GM19438 (cell line): ENCODE results near the gene MIR17HG.

Source experiments
- ATAC-seq: cut with Tn5 transposase; IDR thresholded peaks from one replicate; pipeline ENCODE4 v1.9.1; 2021; ENCODE audit warnings: low read depth; ENCODE audit not compliant: unreplicated experiment

The MIR17HG gene

DNA sequence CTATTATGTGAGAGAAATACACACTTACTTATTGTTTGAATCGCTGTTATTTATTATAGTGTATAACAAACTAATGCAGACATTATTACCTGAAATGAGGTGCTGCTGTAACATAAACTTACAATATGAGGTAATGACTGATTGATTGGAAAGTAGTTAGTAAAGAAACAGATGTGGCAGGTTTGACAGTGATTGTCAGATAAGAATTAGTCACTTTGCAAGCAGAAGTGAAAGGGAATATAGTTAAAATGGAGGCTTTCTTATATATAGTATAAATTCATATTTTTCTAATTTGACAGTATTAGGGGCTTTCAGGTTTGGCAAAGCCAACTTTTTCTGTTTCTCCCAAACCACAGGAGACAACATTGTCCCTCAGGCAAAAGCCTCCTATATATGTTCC is 20.6 kb downstream of the MIR17HG start:
- no peak for ATAC-seq

DNA sequence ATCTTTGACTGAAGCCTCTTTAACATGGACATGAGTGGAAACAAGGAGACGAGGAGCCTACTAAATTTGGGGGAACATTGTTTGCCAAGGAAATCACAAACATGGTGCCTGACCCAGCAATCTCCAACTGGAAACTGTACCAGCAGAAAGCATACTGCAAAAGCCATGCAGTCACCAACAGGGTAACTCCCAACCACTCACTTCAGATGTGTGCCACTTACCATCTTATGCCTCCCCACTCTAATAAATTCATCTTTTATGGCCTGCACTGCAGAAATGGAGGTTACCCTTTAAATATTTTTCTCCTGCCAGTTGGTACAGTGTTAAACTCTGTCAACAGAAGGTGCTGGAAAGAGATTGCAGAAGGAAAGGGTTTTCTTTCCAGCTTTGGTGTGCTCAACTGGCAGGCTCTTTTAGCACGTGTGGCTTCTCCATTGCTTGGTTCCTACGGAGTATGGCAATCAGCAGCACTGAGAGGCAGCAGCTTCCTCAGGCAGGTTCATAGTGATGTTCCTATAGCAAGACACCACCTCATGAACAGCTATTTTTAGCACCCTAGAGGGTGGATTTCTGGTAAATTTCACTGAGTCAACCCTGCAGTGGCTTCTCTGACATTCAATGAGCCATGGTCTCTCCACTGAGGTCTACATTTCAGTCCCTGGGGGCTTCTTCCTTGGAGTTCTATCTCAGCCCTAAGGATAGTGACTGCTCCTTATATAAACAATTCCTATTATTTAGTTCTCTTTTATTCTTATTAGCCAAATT is 21.4 kb downstream of the MIR17HG start:
- ATAC-seq, result no peak

DNA sequence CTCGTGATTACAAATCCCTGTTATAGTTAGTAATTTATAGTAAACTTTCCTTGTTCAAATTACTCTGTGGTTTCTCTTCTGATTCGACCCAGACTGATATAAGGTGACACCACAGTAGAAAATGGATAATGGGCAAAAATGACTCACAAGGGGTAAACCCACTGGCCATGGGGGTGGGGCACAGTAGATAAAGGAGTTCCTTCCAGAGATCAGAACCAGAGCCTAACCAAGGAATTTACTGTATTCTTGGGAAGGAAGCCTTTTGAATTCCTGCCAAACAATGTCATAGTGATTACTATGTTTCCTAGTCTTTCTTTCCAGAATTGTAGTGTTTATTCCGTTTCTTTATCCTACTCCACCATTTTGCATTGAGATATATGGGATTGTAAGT is 21.9 kb downstream of the MIR17HG start:
- no peak for ATAC-seq

DNA sequence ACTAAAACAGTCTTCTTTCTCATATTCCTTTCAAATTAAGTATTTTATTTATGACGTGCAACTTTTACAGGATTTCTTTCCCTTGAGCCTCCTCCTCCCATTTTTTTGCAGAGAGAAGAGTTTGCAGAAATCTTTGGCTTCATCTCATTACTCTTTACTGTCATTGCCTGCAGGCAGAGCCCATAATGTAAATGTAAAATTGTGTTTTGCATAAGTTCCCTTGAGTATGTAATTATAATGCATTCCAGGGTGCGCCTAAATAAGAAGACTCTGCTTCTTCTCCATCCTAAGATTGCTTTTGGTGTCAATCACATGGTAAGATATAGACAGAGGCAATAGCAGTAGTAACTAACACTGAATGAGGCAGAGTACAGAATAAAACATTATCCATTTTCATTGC is 23.0 kb downstream of the MIR17HG start:
- no peak for ATAC-seq

DNA sequence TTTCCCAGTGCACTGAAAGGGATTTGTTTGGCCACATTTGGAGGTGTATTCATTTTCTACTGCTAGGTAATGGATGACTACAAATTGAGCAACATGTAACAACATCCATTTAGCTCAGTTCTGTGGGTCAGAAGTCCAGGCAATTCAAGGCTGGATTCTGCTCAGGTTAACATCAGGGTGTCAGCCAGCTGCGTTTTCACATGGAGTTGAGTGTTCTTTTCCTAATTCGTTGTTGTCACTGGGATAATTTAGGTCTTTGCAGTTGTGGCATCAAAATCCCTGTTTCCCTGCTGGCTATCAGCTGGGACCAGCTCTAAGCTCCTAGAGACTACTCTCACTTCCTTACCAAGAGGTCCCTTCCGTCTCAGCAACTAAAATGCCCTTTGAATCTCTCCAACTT is 25.4 kb downstream of the MIR17HG start:
- no peak for ATAC-seq

DNA sequence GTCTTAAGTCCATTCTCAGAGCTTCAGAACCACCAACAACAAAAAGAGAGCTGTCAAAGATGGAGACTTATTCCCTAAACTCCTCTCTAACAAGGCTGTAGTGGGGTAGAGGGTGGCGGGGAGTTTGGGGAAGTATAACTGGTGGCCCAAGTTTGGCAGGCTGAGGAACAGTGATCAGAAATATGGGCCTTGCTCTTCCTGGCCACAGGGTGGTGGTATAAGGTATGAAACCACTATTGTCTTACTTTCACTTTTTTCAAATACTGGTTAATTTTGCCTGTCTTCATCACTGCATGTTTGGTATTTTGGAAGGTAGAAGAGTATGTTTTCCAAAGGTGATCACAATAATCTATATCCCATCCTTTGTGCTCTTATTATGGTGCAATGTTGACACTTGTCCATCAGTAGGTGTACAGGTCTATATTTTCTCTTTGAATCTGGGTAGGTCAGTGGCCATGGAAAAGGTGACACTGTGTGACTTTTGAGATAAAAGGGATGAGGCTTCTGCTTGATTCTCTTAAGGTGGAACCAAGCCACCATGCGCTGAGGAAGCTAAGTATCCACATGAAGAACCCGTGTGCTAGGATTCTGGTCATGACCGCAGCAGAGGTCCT is 27.7 kb downstream of the MIR17HG start:
- peak; percentile 95 for ATAC-seq

DNA sequence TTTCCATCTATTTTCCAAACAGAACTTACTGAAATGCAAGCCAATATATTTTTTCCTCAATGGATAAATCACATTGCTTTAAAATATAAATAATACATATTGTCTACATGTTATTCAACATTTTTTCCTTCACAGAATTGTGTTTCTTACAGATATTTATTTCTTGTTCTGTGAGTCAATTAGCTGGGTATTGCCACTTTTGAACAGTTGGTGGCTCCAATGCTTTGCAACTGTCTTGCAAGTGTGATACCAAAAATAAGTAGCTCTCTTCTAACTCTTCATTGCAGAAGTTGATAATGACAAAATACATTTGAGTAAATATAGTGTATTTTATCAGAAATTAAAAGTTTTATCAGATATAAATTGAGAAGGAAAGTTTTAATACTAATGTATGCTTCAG is 33.9 kb downstream of the MIR17HG start:
- no peak for ATAC-seq

DNA sequence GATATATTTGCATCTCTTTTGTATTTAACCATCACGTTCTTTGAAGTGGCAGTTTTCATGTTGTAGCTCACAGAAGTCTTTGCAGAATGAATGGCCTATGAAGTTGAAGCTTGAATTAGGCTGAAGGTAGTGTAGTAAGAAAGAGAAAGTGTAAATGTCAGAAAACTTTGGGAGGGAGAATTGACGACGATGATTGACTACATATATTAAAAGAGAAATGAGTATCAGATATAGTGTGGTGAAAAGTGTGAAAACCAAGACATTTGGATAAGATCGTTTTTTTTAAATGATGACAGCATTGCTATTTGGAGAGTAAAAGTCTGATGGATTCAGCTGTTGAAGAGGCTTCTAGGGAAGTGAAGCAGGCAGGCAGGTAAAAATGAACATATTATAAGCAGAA is 36.3 kb downstream of the MIR17HG start:
- no peak for ATAC-seq

DNA sequence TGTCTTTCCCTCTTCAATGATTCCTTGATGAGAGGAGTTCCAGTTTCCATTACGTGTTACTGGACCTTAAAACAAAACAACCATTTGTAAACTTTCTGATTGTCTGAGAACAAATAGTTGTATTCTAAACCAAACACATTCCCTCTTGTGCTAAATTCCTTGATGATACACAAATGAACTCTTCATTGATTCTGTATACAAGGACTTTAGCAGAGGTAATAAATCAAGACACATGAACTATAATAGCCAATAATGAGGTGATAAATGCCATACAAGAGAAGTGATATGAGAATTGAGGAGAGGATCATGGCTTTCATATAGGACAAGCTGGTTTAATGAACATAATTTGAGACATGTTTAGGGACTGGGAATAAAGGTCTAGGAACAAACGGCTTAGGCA is 37.4 kb downstream of the MIR17HG start:
- no peak for ATAC-seq

DNA sequence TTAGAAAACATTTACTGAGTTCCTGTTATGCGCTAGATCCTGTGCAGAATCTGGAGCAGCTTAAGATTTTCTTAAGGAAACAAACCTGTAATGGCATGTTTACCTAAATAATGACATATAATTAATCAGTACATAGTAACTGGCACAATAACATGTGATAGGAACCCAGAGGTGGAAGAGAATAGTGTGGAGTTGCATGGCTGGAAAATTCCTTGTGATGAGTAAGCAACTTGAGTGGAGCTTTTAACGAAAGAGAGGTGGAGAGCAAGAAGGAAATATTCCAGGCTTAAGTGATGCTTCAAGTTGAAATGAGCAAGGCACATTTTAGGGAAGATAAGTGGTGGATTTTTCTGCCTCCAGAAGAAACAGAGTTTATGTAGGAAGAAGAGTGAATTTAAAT is 41.7 kb downstream of the MIR17HG start:
- ATAC-seq, result no peak

DNA sequence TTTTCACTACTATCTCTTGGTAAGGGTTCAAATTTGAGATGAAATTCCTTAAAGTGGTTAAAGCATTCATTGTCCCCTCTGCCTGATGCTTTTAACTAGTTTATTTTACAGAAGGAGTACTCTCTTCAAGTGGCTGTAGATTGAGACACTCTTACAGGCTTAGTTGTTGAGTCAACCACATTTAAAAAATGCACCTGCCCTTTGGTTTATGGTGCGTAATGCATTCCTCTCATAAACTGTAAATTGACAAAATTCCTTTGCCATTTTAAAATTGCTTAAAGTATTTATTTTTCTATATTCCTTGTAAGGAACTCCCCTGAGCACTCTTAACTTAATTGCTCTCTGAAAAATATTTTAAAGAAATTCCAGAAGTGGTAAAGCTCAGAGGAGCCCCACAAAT is 50.1 kb downstream of the MIR17HG start:
- no peak for ATAC-seq

DNA sequence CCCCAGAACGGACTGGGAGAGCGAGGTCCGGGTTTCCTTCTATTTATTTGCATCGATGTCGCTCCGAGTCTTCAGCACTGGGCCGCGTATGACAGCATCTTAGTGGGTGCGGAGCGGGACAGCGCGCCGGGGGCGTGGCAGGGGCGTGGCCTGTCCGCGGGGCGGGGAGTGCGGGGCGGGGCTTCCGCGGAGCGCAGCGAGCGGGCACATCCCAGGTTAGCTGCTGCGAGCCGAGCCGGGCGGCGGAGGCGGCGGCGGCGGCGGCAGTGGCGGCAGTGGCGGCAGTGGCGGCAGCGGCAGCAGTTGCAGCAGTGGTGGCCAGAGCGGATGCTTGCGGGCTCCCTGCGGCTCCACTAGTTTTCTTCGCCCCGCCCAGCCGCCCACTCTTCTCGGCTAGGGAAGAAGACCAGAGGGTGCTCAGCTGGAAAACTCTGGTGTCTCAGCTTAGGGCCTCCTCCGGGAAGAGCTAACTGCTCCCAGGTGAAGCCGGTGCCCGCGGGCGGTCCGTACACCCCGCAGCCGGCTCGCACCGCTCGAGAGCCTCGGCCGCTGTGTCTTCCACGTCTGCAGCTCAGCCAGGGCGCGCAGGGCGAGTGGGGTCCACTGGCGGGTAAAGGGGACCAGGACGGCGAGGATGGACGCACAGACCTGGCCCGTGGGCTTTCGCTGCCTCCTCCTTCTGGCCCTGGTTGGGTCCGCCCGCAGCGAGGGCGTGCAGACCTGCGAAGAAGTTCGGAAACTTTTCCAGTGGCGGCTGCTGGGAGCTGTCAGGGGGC is 51.1 kb downstream of the MIR17HG start, which contains the start of gene GPC5:
Gene GPC5 (plus strand): TSS at position 209 of the 776 bp plus-strand sequence.
- ATAC-seq, result peak; percentile 91

DNA sequence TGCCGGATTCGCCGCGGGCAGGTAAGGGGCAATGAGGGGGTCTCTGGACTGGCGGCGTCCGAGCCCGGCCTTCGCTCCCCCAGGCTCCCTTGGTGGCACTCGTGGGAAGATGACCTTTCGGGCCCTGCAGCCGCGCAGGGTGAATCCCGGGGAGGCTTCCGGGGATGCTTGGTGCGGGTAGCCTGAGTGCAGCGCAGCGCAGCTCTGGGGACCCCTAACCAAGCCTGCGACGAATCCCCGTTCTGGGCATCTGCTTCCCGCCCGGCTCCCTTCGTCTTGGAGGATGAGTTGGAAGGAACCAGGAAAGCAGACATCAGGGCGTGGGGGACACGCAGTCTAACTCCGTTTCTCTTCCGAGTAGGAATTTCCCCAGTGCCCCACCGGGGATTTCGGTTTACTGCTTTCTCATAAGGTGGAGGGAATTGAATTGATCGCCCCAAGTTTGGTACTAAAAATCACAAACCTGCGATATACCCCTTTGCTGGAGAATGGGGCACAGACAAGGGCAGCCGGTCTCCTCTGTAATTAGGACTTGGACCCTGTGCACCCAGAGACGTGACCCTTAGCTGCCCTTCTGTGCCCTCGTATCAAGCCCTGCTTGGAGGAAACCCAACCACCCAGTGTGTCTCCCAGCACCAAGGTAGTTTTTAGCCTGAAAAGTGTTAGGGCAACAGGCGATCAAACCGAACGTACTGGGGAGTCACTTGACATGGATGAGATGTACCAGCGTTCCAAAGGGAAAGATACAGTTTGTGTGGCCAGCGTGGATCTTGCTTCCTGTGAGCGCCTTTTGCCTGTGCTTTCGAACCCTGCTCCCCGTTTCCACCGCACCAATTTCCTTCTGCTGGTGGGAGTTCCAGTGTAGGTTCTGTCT is 51.9 kb downstream of the MIR17HG start:
- ATAC-seq, result peak; percentile 8

DNA sequence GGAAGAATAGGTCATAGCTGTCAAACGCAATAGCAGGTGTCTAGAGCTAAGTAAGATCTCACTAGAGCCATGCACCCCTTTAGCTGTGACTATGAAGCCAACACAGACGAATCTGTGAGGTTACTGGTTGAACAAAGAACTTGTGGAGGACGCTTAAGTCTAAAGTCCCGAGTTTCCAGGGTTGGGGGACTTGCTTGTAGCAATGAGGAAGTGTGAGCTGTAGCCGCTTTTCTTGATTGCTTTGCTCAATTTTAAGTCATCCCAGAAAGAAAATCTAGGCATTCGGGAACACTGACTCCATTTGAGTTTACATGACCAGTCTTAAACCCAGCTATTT is 52.5 kb downstream of the MIR17HG start:
- ATAC-seq, result no peak

DNA sequence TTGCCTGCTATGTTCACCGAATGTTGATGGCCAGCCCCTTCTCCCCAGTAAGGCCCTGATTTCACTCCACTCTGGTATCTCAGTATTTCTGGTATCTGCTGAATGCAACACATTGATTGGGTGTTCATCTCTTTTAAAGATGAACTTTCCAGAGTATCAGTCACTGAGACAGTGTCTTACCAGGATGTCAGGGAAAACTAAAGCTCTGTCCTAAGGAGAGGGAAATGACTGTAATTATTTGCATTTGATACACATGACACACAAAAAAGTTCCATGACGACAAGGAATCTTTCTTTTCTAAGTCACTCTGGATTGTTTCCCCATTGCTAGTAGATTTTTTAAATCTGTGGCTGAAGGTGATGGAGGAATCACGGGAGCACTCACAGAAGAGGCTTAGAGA is 53.2 kb downstream of the MIR17HG start:
- ATAC-seq, result no peak

DNA sequence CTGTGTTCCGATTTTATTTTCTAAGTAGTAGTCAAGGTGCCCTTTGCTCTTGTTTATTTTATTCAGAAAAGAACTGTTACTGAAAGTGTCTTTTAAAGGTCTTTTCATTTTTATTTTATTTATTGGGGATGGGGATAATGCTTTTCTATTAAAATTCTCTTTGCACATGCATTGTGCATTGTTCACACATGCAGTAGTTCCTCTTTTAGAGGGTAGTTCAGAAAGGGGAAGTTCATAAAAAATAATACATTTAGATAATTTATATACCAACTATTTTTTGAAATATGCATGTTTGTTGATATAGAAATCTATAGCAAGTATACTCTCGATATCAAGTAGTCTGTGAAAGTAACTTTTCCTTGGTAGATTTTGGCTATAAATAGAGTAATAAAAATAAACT is 54.4 kb downstream of the MIR17HG start:
- no peak for ATAC-seq
